WTC11 (cell line): ENCODE measurements around the gene DSTN. TPM values are rescaled to one million over a fixed set of nuclear protein-coding genes. Genes with fewer than 3 reads are reported as not detected.

ENCODE experiments used
- ATAC-seq: fragments of 200-7000 bp; cut with Tn5 transposase; 2 replicates; pipeline ENCODE4 v1.10.0; 2021; ENCODE audit warnings: mild to moderate bottlenecking, moderate library complexity
- CTCF ChIA-PET: fragments of 300-600 bp; sonication (Branson Sonifier 250); formaldehyde crosslinking; loops from one replicate; lab custom pipeline; 2021; ENCODE audit warnings: antibody characterized with exemption; lab: Charles Lee
- POLR2A ChIA-PET: fragments of 350-600 bp; sonication (Branson Sonifier 250); formaldehyde crosslinking; loops from one replicate; lab custom pipeline; 2021; ENCODE audit warnings: antibody characterized with exemption; lab: Charles Lee
- DNase-seq: peaks from one replicate; pipeline ENCODE4 v3.0.0; 2021; ENCODE audit warnings: low spot score
- H3K27ac Mint-ChIP-seq: 2 replicates; pipeline ENCODE4 v1.8.0; 2021; ENCODE audit warnings: mixed read lengths
- H3K27me3 Mint-ChIP-seq: 2 replicates; pipeline ENCODE4 v1.8.0; 2021; ENCODE audit warnings: low read depth, mild to moderate bottlenecking, moderate library complexity, mixed read lengths
- H3K36me3 Mint-ChIP-seq: 2 replicates; pipeline ENCODE4 v1.8.0; 2021; ENCODE audit warnings: mixed read lengths
- H3K4me1 Mint-ChIP-seq: 2 replicates; pipeline ENCODE4 v1.8.0; 2022; ENCODE audit warnings: mixed read lengths
- H3K4me3 Mint-ChIP-seq: 2 replicates; pipeline ENCODE4 v1.8.0; 2021; ENCODE audit warnings: mild to moderate bottlenecking, moderate library complexity, mixed read lengths
- H3K9me3 Mint-ChIP-seq: 2 replicates; pipeline ENCODE4 v1.8.0; 2021; ENCODE audit warnings: mixed read lengths
- ATF3 ChIP-seq: sonication (generic); formaldehyde crosslinking; conservative IDR thresholded peaks from 2 replicates; pipeline ENCODE4 v1.8.1; 2022; ENCODE audit warnings: mild to moderate bottlenecking, missing genetic modification reagents
- CDX4 ChIP-seq: fragments of 250-450 bp; sonication (Bioruptor Pico); IDR thresholded peaks from 2 replicates; pipeline ENCODE4 v1.9.0; 2021; ENCODE audit warnings: moderate library complexity, mild to moderate bottlenecking, inconsistent platforms, borderline replicate concordance
- CTCF ChIP-seq: fragments of 200-600 bp; IDR thresholded peaks from 2 replicates; pipeline ENCODE4 v1.8.0; 2022; ENCODE audit warnings: antibody characterized with exemption
- EMX1 ChIP-seq: fragments of 250-450 bp; sonication (Bioruptor Pico); IDR thresholded peaks from 2 replicates; pipeline ENCODE4 v1.8.0; 2021; ENCODE audit warnings: mild to moderate bottlenecking
- ESRRA ChIP-seq: sonication (generic); formaldehyde crosslinking; IDR thresholded peaks from 2 replicates; pipeline ENCODE4 v1.8.1; 2022; ENCODE audit warnings: mild to moderate bottlenecking, missing genetic modification reagents, borderline replicate concordance
- HMGA2 ChIP-seq: fragments of 250-450 bp; sonication (Bioruptor Pico); IDR thresholded peaks from 2 replicates; pipeline ENCODE4 v1.4.0; 2021; ENCODE audit warnings: mild to moderate bottlenecking, moderate library complexity
- JAZF1 ChIP-seq: fragments of 250-450 bp; sonication (Bioruptor Pico); IDR thresholded peaks from 2 replicates; pipeline ENCODE4 v1.9.0; 2021; ENCODE audit warnings: moderate library complexity, mild to moderate bottlenecking, inconsistent platforms
- ZNF232 ChIP-seq: sonication (generic); formaldehyde crosslinking; IDR thresholded peaks from 2 replicates; pipeline ENCODE4 v1.8.0; 2022; ENCODE audit warnings: mild to moderate bottlenecking, missing genetic modification reagents
- ZNF396 ChIP-seq: fragments of 250-450 bp; sonication (Bioruptor Pico); IDR thresholded peaks from 2 replicates; pipeline ENCODE4 v1.8.0; 2021; ENCODE audit warnings: mild to moderate bottlenecking, moderate library complexity, borderline replicate concordance
- total RNA-seq: library from RNA; stranded (reverse); gene quantifications from 3 replicates; pipeline ENCODE4 v1.2.3, GENCODE V29; 2021
- TF ChIP-seq, protein P1 (sequence below): sonication (generic); formaldehyde crosslinking; IDR thresholded peaks from 2 replicates; pipeline ENCODE4 v1.8.1; 2023; ENCODE audit warnings: mild to moderate bottlenecking, missing genetic modification reagents
- TF ChIP-seq, protein P2 (sequence below): sonication (generic); formaldehyde crosslinking; IDR thresholded peaks from 2 replicates; pipeline ENCODE4 v1.8.1; 2023; ENCODE audit warnings: mild to moderate bottlenecking, moderate library complexity, missing genetic modification reagents
- TF ChIP-seq, protein P3 (sequence below): sonication (generic); formaldehyde crosslinking; IDR thresholded peaks from 2 replicates; pipeline ENCODE4 v1.8.0; 2022; ENCODE audit warnings: mild to moderate bottlenecking, missing genetic modification reagents
- TF ChIP-seq, protein P4 (sequence below): sonication (generic); formaldehyde crosslinking; IDR thresholded peaks from 2 replicates; pipeline ENCODE4 v1.8.1; 2022; ENCODE audit warnings: mild to moderate bottlenecking, missing genetic modification reagents, moderate library complexity, borderline replicate concordance
- TF ChIP-seq, protein P5 (sequence below): sonication (generic); formaldehyde crosslinking; IDR thresholded peaks from 2 replicates; pipeline ENCODE4 v1.8.0; 2023; ENCODE audit warnings: mild to moderate bottlenecking, missing genetic modification reagents

The DSTN gene
- total RNA-seq, 1 experiment from 2014 or later = 153 TPM

- TF ChIP-seq, protein P1, sequence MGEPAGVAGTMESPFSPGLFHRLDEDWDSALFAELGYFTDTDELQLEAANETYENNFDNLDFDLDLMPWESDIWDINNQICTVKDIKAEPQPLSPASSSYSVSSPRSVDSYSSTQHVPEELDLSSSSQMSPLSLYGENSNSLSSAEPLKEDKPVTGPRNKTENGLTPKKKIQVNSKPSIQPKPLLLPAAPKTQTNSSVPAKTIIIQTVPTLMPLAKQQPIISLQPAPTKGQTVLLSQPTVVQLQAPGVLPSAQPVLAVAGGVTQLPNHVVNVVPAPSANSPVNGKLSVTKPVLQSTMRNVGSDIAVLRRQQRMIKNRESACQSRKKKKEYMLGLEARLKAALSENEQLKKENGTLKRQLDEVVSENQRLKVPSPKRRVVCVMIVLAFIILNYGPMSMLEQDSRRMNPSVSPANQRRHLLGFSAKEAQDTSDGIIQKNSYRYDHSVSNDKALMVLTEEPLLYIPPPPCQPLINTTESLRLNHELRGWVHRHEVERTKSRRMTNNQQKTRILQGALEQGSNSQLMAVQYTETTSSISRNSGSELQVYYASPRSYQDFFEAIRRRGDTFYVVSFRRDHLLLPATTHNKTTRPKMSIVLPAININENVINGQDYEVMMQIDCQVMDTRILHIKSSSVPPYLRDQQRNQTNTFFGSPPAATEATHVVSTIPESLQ (CRISPR knock-in tag) = no peak
- TF ChIP-seq, protein P2, sequence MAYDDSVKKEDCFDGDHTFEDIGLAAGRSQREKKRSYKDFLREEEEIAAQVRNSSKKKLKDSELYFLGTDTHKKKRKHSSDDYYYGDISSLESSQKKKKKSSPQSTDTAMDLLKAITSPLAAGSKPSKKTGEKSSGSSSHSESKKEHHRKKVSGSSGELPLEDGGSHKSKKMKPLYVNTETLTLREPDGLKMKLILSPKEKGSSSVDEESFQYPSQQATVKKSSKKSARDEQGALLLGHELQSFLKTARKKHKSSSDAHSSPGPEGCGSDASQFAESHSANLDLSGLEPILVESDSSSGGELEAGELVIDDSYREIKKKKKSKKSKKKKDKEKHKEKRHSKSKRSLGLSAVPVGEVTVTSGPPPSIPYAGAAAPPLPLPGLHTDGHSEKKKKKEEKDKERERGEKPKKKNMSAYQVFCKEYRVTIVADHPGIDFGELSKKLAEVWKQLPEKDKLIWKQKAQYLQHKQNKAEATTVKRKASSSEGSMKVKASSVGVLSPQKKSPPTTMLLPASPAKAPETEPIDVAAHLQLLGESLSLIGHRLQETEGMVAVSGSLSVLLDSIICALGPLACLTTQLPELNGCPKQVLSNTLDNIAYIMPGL (CRISPR knock-in tag) = no peak
- TF ChIP-seq ESRRA (CRISPR knock-in tag) = no peak
These were observed 46.5 kb upstream of the DSTN start (continued) for GRCh38 chr20:17523326-17523725.

DNA sequence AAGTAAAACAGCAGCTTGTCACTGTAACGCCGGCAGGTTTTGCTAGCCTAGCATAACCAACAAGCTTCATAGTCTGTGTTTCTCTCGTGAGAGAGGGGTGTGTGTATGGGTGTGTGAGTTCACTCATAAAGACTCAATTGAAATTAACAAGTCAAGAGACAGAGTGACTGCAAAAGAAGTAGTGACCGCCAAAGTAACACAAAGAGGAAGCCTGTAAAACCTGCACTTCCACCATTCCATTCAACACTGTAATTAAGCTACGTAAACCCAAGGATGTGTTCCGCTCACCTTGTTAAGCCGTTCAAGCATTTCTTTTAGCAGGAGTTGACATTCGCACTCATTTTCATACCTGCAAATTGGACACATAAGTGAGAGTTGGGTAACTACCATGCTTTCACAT is 45.3 kb upstream of the DSTN start:
- Mint-ChIP-seq H3K4me1 (peaks cover 5% of the 10 kb centered on the region), H3K27me3 (peaks cover 3% of the 10 kb centered on the region; the same call in 1 of the 2 replicates)
- ChIA-PET CTCF (interaction anchor here (1.1 kb wide), 1 partner anchor 12 kb away, joined by 3 read pairs; no protein-coding TSS in a partner anchor), POLR2A (no interaction called here)
- no peak for DNase-seq
- no peak for TF ChIP-seq HMGA2
- no peak for TF ChIP-seq ZNF396 (CRISPR knock-in tag)
- TF ChIP-seq, protein P3, sequence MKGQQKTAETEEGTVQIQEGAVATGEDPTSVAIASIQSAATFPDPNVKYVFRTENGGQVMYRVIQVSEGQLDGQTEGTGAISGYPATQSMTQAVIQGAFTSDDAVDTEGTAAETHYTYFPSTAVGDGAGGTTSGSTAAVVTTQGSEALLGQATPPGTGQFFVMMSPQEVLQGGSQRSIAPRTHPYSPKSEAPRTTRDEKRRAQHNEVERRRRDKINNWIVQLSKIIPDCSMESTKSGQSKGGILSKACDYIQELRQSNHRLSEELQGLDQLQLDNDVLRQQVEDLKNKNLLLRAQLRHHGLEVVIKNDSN = no peak
- TF ChIP-seq, protein P4, sequence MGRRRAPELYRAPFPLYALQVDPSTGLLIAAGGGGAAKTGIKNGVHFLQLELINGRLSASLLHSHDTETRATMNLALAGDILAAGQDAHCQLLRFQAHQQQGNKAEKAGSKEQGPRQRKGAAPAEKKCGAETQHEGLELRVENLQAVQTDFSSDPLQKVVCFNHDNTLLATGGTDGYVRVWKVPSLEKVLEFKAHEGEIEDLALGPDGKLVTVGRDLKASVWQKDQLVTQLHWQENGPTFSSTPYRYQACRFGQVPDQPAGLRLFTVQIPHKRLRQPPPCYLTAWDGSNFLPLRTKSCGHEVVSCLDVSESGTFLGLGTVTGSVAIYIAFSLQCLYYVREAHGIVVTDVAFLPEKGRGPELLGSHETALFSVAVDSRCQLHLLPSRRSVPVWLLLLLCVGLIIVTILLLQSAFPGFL (CRISPR knock-in tag) = no peak
- TF ChIP-seq, protein P5, sequence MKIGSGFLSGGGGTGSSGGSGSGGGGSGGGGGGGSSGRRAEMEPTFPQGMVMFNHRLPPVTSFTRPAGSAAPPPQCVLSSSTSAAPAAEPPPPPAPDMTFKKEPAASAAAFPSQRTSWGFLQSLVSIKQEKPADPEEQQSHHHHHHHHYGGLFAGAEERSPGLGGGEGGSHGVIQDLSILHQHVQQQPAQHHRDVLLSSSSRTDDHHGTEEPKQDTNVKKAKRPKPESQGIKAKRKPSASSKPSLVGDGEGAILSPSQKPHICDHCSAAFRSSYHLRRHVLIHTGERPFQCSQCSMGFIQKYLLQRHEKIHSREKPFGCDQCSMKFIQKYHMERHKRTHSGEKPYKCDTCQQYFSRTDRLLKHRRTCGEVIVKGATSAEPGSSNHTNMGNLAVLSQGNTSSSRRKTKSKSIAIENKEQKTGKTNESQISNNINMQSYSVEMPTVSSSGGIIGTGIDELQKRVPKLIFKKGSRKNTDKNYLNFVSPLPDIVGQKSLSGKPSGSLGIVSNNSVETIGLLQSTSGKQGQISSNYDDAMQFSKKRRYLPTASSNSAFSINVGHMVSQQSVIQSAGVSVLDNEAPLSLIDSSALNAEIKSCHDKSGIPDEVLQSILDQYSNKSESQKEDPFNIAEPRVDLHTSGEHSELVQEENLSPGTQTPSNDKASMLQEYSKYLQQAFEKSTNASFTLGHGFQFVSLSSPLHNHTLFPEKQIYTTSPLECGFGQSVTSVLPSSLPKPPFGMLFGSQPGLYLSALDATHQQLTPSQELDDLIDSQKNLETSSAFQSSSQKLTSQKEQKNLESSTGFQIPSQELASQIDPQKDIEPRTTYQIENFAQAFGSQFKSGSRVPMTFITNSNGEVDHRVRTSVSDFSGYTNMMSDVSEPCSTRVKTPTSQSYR = no peak
- TF ChIP-seq ZNF232 (CRISPR knock-in tag) = no peak
- TF ChIP-seq JAZF1 = no peak
- no peak for TF ChIP-seq ATF3
- TF ChIP-seq EMX1 = no peak
- TF ChIP-seq CTCF = no peak
- no peak for TF ChIP-seq CDX4
- TF ChIP-seq, all 79 proteins: peak for 0
- Mint-ChIP-seq H3K4me3 (no peak overlapping the region), H3K36me3 (no peaks in the 10 kb centered on the region), H3K27ac (no peak overlapping the region), H3K9me3 (peaks cover 8% of the 10 kb centered on the region; the same call in 1 of the 2 replicates)
- ATAC-seq = no peak
